GM18870 (cell line): ENCODE results near the gene DRG2.

Source experiments
- ATAC-seq: cut with Tn5 transposase; IDR thresholded peaks from one replicate; pipeline ENCODE4 v1.9.1; 2021; ENCODE audit warnings: moderate library complexity; ENCODE audit not compliant: unreplicated experiment

DRG2 gene, protein sequence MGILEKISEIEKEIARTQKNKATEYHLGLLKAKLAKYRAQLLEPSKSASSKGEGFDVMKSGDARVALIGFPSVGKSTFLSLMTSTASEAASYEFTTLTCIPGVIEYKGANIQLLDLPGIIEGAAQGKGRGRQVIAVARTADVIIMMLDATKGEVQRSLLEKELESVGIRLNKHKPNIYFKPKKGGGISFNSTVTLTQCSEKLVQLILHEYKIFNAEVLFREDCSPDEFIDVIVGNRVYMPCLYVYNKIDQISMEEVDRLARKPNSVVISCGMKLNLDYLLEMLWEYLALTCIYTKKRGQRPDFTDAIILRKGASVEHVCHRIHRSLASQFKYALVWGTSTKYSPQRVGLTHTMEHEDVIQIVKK

GRCh38 chr17:18087610-18088491, at the start of gene DRG2:
DRG2 (plus strand) TSS chr17:18087948; CDS start chr17:18088024, 76 bp downstream.
- ATAC-seq = no peak

DNA sequence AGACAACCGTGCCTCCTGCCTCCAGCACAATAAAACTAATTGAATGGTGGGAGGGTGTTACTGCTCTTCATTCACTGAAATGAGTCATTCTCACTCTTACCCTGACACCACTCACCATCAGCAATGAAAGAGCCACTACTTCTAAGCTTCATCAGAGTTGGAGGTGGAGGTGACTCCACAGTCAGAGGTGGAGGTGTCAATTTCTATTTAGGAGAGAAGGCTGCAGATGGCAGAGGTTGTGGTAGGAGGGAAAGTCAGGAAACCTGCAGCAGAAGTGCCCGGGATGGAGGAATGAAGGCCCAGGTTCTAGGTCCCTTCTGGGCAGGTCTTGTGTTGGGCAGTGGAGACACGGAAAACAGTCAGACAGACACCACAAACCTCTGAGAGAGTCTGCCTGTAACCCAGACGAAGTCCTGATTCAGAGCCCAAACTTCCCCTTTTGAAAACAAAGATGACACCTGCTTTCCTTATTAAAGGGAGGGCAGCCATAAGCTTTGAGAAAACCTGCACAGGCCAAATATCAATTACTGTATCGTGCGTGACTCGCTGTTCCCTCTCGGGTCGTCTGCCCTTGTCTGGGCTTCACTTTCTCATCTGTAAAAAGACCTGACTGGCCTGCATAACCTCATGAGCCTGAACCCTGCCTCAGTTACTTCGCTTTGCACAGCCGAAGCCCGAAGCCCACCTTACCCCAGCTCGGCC, 49.4 kb upstream of the DRG2 start:
- no peak for ATAC-seq

DNA sequence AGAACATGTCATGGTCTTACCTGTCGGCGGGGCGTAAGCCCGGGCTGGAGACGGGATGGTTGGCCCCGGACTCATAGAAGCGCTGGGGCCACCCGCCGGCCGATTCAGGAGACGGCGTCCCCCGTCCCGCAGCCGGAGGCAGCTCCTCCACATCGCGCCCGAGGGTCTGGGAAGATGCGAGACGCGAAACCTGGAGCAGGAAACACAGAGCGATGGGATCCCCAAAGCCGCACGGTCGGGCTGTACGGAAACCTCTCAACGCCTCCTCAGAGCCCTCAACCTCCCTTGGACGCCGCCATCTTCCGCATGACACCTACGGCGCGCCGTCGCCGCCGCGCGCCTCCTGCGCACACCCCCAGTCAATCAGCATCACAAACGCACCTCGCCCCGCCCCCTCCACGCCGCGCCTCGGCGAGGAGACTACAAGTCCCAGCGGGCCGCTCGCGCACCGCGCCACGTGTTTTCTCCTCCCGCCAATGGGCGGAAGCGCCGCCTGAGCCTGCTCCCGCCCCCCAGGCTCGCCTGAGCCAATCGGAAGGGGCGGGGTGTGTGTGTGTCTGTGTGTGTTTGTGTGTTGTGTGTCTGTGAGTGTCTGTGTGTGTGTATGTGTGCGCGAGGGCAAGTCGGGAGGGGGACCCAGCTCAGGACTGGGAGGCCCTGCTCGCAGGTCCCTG, 48.8 kb upstream of the DRG2 start, which contains the start of the genes ATPAF2 and GID4:
TSS of gene ATPAF2 (minus strand) at position 308 of the 674 bp plus-strand sequence. CDS start at position 153, 155 bp downstream.
TSS of gene GID4 (plus strand) at position 548 of the 674 bp plus-strand sequence. CDS start at position 605, 57 bp downstream.
- peak; percentile 84 for ATAC-seq

DNA sequence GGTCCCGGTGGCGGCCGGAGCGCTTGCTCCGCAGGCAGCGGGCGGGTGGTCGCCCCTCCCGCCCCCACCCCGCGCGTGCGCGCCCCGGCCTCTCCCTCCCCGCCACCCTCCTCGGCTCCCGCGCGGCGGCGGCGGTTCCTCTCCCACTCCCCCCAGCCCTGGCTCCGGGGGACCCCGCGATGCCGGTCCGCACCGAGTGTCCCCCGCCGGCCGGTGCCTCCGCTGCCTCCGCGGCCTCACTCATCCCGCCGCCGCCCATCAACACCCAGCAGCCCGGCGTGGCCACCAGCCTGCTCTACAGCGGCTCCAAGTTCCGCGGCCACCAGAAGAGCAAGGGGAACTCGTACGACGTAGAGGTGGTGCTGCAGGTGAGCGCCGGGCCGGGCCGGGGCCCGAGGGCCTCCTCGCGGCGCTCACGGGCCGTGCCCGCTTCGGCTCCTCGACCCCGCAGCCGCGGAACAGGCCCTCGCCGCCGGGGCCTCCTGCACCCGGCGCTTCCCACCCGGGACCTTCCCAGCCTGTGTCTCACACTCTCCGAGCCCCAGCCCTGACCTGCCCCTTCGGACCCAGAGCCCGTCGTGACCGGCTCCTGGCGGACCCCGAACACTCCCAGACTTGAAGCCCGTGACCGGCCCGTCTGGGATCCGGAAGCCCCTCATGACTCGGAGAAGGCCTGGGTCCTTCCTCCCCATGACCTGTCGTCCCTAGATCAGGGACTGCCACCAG, 48.0 kb upstream of the DRG2 start:
- no peak for ATAC-seq

DNA sequence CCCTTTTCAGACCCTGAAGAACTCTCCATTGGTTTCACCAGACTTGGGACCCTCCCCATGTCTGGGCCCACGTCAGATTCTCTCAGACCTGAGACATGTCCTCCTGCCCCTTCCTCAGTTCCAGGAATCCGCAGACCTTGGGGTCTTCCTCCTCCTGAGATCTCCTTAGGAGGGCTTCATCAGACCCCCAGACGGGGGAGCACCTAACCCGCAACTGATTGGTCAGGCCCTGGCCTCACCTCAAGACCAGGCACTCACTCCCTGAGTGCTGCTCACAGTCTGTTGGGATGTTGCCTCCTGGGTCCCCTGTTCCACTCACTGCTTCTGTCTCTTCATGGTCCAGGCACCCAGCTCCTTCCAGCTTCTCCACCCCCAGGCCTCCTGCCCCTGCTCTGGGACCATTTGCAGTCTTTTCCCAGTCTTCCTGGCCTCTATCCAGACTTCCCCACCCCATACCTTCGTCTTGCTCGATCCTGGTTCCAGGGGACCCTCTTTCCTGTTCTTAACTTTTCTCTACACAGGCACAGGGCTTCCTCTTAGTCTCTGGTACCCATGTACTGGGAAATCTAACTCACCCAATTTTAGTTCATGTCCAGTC, 47.4 kb upstream of the DRG2 start:
- no peak for ATAC-seq

- no peak for ATAC-seq
These were observed 46.0 kb upstream of the DRG2 start for GRCh38 chr17:18041776-18042175.

- ATAC-seq = no peak
These were observed 44.8 kb upstream of the DRG2 start for GRCh38 chr17:18042983-18043382.

DNA sequence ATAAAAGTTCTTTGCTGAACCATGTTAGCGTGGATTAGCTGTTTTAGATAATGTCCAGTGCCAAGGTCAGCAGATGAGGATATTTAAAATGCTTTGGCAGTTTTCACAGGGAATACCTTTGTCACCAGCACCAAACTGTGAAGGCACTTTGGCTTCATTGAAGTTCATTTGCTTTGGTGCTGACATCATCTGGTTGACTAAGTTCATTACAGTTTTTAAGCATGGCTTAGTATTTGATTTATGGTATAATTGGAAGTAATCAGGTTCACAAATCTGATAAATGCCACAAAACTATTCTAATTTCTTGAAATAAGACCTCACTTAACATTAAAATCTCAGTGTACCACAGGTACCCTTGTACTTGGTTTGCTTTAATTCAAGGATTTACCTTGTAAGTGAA, 44.3 kb upstream of the DRG2 start:
- ATAC-seq = no peak

DNA sequence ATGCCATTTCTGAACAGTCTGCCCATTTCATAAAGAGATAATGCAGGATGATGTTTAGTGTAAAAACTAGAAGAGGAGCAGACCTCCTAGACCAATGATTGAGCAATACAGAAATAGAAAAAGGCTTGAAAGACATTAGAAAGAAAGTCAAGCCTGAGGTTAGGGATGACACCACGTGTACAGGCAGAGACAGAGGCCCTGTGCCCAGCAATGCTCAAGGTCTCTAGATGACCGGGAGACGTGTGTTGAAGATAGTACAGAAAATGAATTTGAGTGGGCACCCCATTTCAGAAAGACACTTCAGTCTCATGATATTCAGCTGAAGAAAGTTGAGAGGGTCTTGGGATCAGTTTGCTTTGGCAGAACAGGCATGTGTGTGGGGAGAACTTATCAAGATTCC, 43.1 kb upstream of the DRG2 start:
- no peak for ATAC-seq

- ATAC-seq = no peak
These were observed 41.9 kb upstream of the DRG2 start for GRCh38 chr17:18045691-18046350.

DNA sequence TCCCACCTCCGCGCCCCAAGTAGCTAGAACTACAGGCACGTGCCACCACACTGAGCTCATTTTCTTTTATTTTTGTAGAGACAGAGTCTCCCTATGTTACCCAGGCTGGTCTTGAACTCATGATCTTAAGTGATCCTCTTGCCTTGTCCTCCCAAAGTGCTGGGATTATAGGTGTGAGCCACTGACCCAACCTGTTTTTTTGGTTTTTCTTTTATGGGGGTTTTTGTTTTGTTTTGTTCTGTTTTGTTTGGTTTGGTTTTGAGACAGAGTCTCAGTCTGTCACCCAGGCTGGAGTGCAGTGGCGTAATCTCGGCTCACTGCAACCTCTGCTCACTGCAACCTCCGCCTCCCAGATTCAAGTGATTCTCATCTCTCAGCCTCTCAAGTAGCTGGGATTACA, 32.2 kb upstream of the DRG2 start:
- ATAC-seq = no peak

DNA sequence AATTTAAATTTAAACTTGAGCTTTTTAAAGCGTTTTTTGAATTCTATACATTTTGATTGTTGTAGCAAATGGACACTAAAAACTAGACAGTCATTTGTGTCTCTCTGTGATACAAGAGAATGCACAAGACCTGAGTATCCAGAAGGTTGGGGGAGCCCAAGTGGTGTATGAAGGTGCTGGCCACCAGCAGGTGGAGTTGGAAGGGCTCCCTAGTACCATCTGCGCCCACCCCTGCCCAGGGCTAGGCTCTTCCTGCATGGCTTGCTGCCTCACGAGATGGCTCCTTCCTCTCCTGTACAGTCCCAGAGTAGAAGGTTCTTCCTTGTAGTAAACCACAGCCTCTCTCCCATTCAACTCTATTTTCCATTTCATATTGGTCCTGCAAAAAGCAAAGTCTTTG, 31.5 kb upstream of the DRG2 start:
- ATAC-seq = no peak

DNA sequence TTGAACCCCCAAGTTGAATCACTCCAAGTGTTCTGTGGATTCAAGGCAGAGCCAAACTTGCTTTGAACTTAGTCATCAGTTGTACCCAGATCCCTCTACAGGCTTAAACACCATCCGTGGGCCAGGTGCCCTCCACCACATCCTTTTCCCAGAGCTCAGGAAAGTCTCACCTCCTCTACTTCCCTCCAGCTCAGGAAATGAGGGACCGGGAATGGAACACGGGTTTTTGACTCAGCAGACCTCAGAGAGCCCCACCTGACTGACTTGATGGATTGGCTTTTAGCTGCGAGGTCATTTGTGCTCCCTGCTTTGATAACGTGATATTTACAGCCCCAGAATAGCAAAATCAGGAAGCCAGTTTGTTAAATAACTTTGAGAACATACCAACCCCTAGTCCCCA, 28.5 kb upstream of the DRG2 start:
- ATAC-seq = no peak

GRCh38 chr17:18064053-18064452, 23.7 kb upstream of the DRG2 start:
- ATAC-seq = no peak

DNA sequence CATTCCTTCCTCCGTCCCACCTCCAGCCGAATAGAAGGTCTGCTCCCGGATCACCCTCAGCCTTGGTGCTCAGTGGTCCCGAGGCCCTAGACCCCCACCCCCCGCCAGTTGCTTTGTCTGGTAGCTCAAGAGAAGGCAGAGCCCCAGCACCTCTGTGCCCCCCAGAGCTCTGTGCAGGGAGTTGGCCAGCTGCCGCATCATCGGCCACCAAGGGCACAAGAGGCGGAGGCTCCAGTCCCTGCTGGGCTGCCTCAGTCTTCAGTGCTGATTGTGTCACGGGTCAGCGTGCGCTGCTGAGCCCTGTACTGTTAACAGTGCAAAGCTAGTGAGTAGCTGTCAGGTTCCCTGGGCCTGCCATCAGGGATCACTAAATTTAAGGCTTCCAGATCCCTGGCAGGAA, 22.2 kb upstream of the DRG2 start:
- ATAC-seq = no peak

GRCh38 chr17:18066866-18067265, 20.9 kb upstream of the DRG2 start:
- no peak for ATAC-seq

GRCh38 chr17:18069101-18069500, 18.6 kb upstream of the DRG2 start:
- ATAC-seq = no peak

DNA sequence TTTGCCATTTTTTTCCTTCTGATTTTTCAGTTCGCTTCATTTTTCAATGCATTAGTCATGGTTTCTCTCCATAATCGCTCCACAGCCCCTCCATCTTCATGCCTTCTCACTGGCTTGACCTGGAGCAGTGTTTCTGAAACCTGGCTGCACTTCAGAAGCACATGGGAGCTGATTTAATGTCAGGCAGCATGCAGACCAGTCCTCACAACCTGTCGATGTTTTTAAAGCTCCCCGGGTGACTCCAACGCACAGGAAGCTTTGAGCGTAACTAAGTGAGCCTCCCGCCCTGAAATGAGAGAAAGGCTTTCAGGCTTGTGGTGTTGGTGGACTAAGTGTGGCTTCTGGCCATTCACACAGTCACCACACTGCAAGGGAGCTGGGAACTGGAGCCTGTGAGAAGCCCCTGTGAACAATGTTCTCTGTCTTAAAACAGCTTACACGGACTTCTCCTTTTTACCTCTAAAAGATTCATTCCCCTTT, 16.8 kb upstream of the DRG2 start:
- ATAC-seq = no peak

DNA sequence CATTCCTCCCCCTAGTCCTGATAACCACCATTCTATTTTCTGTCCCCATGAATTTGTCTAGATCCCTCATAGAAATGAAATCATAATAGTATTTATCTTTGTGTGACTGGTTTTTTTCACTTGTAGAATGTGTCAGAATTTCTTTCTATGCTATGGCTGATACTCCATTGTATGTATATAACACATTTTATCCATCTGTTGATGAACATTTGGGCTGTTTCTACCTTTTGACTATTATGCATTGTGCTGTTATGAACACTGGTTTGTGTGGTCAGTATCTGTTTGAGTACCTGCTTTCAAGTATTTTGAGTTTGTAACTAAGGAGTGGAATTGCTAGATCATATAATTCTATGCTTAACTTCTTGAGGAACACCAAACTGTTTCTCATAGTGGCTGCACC, 16.0 kb upstream of the DRG2 start:
- ATAC-seq = no peak
